IPS-NIHi11 (cell line): ENCODE measurements around the gene IL25.
A peak's percentile ranks its signal among the peaks of the same experiment; 100 is the strongest.
"Not testable (repeated sequence)": the region's sequence is repeated elsewhere in the genome, so short reads cannot be mapped to it uniquely, and the experiment has no call there.

ENCODE experiments used
- DNase-seq: peaks from one replicate; pipeline ENCODE4 v3.0.0; 2012; ENCODE audit warnings: mixed read lengths, low spot score

The IL25 gene

DNA sequence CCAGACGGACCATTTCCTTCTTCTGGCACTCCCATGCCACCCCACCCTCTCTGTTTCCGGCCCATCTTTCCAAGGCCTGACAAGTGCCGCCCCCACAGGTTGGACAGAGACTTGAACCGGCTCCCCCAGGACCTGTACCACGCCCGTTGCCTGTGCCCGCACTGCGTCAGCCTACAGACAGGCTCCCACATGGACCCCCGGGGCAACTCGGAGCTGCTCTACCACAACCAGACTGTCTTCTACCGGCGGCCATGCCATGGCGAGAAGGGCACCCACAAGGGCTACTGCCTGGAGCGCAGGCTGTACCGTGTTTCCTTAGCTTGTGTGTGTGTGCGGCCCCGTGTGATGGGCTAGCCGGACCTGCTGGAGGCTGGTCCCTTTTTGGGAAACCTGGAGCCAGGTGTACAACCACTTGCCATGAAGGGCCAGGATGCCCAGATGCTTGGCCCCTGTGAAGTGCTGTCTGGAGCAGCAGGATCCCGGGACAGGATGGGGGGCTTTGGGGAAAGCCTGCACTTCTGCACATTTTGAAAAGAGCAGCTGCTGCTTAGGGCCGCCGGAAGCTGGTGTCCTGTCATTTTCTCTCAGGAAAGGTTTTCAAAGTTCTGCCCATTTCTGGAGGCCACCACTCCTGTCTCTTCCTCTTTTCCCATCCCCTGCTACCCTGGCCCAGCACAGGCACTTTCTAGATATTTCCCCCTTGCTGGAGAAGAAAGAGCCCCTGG, 3.1 kb downstream of the IL25 start:
- DNase-seq = no peak

DNA sequence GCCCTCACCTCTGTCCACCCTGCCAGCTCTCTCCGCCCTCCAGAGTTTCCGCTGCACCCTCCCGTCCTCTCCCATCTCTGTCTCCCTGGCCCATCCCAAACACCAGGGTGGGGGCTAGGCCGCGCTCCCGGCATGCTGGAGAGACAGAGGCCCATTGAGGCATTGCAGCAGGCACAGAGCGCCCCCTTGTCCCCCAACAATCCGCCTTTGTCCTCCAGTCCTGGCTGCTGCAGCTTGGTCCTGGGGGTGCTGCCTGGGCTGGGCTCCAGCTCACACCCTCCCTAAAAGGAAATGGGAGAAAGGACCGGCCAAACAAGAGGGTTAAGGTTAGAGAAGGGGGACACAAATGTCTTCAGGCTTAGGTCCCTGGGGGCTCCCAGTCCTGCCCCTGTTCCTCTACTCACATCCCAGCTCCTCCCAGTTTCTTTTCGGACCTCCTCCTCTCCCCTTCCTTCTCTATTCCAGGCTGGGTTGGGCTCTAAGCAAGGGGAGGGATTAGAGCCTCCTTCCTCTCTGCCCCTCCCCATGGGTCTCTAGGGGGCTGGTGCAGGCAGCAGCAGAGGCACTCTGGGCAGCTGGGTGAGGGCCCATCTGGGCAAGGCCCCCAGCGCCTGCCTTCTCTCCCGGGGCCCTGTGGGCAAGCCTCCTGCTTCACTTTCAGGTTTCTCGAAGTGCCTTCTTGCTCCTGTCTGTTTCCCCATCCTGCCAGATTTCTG, 4.0 kb downstream of the IL25 start, which contains the start of gene CMTM5:
Gene CMTM5, plus strand, starts transcription at position 565 of the 716 bp plus-strand sequence. CDS start 206 bp downstream, outside the sequence.
- peak; percentile 65 for DNase-seq

DNA sequence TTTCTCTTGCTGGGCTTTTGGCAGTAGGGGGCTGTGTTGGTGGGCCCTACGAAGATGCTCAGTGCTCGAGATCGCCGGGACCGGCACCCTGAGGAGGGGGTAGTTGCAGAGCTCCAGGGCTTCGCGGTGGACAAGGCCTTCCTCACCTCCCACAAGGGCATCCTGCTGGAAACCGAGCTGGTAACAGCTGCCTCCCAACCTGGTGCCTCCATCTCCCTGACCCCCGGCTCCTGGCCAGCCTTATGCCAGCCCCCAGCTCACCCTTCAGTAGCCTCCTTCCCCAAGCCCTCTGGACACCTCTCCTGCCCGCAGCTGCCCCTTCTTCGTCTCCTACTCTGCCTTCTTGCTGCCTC, 4.6 kb downstream of the IL25 start:
- DNase-seq = no peak

DNA sequence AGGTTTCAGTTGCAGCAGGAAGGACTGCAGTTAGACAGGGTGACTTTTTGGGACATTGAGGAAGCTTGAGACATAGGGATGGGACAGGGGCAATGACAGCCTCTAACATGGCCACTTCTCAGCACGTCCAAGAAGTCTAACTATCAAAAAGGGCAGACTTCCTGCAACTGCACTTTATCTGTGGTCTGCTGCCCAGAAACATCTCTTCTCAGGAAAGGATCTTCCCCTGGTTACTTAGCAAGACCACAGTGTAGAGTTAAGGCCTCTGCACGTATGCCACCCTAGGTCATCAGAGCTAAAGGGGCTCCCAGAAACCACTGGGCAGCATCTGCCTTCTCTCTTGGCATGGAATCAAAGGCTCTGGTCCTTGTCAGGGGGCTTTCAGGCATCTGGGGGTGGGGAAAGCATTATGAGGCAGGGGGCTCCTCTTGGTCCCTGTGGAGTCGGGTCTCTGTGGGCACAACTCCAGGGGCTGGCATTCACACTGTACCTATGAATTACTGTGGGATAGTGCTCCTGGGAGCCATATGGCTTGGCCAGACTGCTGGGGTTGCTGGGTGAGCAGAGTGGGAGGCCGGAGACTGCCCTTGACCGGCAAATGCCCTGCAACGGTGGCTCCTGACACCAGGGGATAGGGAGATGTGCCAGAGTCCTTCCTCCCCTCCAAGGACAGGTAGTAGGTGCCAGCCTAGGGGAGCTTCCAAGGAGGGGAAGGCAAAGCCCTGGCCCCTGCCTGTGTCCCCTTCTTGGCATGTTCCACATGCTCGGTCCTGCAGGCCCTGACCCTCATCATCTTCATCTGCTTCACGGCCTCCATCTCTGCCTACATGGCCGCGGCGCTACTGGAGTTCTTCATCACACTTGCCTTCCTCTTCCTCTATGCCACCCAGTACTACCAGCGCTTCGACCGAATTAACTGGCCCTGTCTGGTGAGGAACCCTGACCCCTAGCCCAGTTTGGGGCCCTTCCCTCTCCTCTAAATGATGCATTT, 5.3 kb downstream of the IL25 start:
- no peak for DNase-seq

DNA sequence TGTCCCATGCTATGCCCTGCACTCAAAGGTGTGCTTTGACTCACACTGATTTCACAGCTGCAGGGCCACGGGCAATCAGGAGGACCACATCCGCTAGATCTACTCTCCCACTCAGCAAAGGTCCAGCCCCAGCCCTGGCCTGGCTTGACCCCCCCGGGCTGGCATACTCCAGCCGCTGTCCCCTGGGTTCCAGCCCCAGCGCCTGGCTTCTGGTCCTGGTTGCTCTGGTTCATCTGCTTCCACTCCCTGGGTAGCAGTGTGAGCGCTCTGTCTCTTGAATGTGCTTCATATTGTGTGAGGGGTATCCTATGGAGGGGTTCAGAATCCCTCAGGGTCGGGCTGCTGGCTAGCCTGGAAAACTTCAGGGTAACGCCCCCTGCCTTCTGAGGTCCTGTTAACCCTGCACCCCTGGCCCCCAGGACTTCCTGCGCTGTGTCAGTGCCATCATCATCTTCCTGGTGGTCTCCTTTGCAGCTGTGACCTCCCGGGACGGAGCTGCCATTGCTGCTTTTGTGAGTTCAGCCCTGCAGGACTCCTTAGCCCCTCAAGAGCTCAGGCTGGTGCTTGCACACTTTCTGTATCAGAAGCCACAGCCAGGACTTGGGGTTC, 6.1 kb downstream of the IL25 start:
- DNase-seq = no peak

DNA sequence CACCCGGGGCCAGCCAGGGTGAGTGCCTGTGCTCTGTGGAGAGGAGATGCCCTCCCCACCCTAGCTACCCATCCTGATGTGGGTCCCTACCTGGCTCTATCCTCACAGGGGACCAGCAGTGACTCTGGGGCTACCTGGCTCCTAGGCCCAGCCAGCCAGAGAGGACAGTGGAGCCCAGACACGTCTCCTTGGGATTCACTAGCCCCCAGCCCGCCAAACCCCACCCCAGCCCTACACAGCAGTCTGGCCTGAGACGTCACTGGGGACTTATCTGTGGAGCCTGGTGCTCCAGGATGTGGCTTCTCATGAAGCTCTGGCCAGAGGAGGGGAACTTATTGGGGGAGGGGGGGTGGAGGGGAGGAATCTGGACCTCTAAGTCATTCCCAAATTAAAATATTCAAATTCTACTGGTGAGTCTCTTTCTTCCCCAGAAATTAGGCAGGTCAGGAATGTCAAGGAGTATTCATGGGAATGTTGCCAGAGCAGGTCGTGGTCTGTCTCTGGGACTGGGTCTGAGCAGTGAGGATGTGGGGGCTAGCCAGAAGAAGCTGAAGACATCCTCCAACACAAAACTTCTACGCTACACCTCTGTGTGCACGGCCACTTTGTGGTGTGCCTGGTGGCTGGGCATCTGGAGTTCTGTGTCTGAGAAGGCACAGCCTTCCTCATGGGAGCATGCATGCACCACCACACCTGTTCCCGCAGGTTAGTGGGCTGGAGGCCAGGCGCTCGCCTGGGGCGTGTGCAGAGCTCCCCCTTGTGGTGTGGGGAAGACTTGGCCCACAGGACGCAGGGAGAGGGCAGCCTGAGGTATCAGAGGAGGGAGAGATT, 7.0 kb downstream of the IL25 start:
- DNase-seq = peak; percentile 84

DNA sequence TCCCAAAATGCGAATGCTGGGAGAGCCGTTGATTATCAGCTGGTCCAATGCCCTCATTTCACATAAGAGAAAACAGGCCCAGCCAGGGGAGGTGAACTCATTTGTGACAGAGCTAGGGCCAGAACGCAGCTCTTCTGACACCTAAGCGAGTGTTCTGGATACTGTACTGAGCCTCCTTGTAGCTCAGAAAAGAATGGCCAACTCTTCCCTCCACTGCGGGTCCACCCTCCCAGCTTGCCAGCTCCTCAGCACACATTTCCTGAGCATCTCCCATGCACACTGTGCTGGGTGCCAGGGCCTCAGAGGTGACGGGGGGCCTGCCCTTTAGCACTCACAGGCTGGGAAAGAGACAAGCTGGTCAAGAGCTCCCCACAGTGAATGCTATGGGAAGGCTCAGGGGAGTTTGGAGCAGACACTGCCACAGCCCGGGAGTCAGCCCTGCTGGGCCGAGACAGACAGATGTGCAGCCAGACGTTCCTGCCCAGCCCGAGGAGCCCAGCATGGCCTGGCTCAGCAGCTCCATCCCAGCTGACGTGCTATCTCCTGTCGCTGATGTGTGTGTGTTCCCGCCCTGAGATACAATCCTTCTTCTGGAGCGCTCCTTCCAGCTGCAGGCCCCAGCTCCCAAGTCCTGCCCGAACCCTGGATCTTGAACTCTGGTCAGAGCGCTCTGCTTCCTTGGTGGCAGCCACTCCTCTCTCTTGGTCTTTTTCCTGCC, 7.7 kb downstream of the IL25 start:
- no peak for DNase-seq

DNA sequence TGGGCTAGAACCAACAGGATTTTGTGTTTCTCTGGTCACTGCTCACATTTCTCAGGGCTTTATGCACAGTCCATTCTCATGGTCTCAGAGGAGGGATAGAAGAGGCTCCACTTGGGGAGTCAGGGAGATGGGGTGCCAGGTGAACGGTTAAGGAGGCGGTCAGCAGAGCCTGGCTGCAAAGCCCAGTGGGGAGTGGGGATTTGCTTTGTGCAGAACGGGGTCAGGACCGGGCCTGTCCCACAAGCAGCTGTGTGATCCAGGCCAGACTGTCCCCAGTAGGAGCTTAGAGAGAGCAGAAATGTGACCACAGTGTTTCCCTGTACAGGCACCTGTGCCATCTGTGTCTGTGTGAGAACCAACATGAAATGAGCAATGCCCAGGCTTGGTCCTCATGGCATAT, 8.4 kb downstream of the IL25 start:
- DNase-seq = no peak

DNA sequence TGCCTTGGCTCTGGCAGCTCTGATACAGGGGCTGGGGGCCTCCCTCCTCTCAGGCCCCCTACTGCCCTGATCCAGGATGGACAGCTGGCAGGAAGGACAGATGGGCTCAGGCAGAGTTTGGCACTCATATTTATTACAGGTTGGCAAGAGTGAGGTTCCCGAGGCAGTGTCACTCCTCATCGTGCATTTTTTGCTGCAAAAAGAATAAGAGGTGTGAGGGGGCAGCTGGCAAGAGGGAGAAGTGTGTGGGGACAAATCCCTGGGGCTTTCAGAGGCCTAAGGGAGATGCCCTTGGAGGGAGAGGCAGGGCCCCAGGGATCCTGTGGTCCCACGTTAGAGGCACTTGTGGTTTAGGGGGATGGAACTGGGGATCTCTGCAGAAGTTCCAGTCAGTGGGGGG, 9.3 kb downstream of the IL25 start:
- no peak for DNase-seq

DNA sequence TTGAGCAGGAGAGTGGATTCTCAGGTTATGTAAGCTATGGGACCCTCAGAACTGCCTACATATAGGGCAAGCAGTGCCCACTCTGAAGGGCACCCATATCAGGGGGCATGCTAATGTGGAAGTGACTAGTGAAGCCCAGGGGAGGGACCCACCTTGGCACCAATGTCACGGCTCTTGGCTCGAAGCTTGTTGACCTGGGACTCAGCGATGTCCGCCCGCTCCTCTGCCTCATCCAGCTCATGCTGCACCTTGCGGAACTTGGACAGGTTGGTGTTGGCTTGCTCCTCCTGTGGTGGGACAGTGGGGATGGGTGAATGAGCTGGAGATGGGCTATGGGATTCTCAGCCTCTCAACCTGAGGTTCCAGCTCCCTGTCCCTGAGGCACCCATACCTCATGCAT, 9.7 kb downstream of the IL25 start:
- no peak for DNase-seq

DNA sequence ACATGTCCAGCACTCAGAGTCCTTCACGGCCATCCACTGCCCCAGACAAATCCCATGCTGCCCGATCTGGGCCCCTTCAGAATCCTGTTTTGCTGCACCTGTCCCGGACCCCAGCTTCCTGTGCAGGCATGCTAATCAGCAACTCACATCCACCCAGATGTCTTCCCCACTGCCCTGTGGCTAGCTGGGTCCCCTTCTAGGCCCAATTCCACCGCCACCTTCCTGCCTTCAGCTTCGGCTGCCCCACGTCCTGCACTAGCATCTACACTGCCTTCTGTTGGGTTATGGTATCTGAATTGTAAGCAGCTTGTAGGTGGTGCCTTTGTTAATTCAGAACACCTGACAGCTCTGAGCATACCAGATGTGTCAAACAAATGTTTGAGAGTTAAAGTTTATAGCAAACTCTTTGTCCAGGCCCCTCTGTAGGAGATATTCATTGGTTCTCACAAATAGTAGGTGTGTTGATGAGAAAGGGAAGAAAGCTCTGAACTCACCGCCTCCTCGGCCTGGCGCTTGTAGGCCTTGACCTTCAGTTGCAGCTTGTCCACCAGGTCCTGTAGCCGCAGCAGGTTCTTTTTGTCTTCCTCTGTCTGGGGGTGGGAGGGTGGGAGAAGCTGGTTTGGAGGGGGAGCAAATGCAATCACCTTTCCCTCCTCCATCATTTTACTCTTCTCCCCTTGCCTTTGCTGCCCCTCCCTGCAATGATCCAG, 10.3 kb downstream of the IL25 start:
- no peak for DNase-seq

DNA sequence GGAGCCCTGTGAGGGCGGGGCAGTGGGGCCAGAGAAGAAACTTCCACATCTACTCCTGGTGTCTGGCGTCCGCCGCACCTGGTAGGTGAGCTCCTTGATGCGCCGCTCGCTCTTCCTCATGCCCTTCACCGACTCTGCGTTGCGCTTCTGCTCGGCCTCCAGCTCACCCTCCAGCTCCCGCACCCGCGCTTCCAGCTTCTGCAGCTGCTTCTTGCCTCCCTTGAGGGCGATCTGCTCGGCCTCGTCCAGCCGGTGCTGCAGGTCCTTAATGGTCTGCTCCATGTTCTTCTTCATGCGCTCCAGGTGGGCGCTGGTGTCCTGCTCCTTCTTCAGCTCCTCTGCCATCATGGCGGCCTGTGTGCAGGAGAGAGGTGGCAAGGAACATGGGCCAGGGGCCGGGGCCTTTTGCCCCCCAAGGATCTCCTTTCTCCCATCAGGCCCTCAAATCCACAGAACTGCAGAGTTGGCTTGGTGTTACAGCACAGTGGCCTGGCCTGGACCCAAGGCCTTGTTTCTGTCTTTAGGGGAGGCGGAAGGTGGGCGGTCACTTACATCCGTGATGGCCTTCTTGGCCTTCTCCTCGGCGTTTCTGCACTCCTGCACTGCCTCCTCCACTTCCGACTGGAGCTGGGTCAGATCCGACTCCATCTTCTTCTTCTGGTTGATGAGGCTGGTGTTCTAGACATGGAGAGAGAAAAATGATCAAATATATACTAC, 11.9 kb downstream of the IL25 start:
- DNase-seq = no peak

DNA sequence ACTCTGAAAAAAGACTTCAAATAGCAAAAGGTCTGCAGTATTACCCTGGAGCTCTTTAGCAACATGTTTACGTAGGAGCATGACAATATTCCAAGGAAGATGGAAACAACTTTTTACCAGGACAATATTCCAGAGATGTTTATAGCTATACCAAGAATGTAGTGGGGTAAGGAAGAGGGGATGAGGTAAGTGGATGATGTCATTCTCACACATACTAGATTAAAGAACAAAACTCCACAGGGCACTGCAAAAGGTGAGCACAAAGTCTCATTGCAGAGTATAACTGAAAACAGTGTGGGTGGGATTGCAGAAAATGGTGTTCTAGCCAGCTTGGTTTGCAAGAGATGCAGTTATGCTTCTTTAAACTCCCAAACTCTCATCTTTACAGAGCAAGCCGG, 12.6 kb downstream of the IL25 start:
- DNase-seq = no peak

DNA sequence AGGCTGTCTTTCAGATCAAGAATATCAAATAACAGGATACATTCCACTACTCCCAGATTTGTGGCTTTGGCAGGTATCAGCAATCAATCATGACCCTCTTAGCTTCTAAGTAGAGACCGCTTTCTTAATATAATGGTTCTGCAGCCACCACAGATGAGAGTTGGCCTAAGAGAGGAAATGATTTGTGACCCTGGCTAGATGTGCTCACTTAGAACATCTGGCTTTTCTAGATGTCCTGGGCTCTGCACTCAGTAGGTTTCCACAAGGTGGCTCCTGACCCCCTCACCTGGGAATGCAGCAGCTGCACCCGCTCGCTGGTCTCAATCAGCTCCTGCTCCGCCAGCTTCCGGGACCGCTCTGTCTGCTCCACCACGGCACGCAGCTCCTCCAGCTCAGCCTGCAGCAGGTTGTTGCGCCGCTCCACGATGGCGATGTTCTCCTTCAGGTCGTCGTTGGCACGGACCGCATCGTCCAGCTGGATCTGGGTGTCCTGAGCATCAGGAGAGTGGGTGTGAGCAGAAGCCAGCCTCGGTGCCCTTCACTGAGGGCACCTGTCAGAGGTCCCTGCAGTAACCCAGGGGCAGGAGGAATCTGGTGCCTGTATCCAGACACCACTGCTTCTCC, 13.1 kb downstream of the IL25 start:
- no peak for DNase-seq

DNA sequence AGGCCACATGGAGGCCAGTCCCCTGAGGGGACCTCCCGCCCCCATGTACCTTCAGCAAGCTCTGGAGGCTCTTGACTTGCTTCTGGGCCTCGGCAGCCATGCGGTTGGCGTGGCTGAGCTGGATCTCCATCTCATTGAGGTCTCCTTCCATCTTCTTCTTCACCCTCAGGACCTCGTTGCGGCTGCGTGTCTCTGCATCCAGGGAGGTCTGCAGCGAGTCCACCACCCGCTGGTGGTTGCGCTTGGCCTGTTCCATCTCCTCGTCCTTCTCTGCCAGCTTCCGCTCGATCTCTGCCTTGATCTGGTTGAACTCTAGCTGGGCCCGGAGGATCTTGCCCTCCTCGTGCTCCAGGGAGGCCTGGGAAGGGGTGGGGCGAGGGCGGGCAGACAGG, 13.7 kb downstream of the IL25 start:
- not testable (repeated sequence) for DNase-seq

DNA sequence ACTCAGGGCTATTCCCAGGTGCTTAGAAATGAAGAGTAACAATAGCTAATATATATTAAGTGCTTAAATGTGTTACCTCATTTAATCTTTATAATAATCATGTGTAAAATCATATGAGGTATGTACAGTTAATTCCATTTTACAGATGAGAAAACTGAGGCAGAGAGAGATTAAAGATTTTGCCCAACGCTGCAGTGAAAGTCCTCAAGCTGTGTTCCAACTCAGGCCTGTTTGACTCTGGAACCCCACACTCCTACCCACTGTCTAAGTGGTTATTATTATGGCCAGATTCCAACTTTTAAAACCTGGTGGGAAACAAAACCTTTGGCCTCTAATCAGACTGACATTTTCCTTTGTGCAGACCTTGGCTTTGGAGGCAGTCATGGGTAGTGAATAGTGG, 14.4 kb downstream of the IL25 start:
- no peak for DNase-seq

DNA sequence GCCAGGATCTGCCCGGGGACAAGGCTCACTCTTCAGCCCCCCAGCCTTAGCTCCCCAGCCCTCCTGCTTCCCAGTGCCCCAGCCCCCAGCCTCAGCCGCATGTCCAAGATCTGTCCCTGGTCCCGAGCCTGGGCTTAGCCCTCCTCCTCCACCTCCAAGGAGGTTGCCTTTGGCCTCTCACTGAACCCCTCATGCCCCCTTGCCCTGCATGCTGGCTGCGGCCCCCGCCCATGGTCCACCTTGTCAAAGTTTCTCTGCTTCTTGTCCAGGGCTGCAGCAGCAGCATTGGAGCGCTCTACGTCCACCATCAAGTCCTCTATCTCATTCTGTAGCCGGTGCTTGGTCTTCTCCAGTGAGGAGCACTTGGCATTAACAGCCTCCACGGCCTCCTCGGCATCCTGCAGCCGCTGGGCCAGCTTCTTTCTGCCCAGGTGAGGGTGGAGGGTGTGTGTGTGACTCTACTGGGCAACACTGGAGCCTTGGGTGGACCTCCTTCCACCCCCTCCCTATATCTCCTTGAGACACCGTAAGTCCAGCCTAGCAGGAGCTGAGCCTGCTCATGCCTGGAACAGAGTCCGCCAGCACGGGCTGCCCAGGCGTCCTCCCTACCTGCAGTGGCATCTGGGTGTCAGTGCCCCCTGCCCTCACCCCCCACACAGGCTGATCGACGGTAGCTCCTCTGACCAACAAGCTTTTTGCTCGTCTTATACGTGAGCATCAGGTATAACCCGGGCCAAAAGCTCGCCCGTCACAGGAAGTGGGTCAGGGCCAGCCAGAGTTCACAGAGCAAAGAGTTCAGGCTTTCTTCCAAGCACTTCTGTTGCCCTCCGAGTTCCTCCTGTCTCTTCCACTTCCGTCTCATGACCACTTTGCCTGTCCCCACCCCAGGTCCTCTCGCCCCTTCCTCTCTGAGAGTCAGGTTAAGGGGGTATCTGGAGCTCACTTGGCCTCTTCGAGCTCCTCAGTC, 15.6 kb downstream of the IL25 start:
- DNase-seq = no peak

DNA sequence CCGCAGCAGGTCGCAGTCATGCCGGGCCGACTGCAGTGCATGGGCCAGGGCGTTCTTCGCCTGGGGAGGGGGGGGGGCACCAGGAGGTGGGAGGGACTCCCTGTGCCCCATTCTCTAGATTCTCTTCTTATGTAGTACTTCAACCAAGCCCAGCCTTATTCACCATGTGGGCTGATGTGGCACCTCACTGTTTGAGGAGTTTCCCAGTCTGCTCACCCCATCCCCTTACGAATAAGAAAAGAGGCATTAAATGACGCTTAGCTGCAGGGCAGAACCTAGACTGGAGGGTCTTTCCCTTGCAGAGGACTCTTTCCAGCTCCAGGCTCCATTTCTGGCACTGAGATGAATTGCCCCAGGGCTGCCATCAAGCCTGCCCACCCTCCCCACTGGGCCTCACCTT, 16.4 kb downstream of the IL25 start:
- DNase-seq = no peak
